GM19455 (cell line): ENCODE results near the gene CYB5R4.

Source experiments
- ATAC-seq: cut with Tn5 transposase; IDR thresholded peaks from one replicate; pipeline ENCODE4 v1.9.1; 2021; ENCODE audit not compliant: unreplicated experiment

The CYB5R4 gene

GRCh38 chr6:83976037-83976755 is 116.7 kb downstream of the CYB5R4 start:
- ATAC-seq: no peak

- no peak for ATAC-seq
Observed at GRCh38 chr6:83976871-83977270, 117.4 kb downstream of the CYB5R4 start.

GRCh38 chr6:83978324-83978734 is 118.8 kb downstream of the CYB5R4 start:
- ATAC-seq: no peak

GRCh38 chr6:83978997-83979396 is 119.5 kb downstream of the CYB5R4 start:
- no peak for ATAC-seq

- ATAC-seq: no peak
Observed at GRCh38 chr6:83984411-83984810, 124.9 kb downstream of the CYB5R4 start.

- ATAC-seq: no peak
Observed at GRCh38 chr6:83985308-83985713, 125.8 kb downstream of the CYB5R4 start.

GRCh38 chr6:83985715-83986114 is 126.2 kb downstream of the CYB5R4 start:
- ATAC-seq: no peak

- no peak for ATAC-seq
Observed at GRCh38 chr6:83998021-83998584, 138.6 kb downstream of the CYB5R4 start.

- no peak for ATAC-seq
Observed at GRCh38 chr6:84001119-84001518, 141.6 kb downstream of the CYB5R4 start.

- no peak for ATAC-seq
Observed at GRCh38 chr6:84002226-84002625, 142.7 kb downstream of the CYB5R4 start.

- no peak for ATAC-seq
Observed at GRCh38 chr6:84003131-84003530, 143.6 kb downstream of the CYB5R4 start.

GRCh38 chr6:84003654-84004053 is 144.2 kb downstream of the CYB5R4 start:
- no peak for ATAC-seq

- no peak for ATAC-seq
Observed at GRCh38 chr6:84007871-84008270, 148.4 kb downstream of the CYB5R4 start.

- no peak for ATAC-seq
Observed at GRCh38 chr6:84013354-84013753, 153.9 kb downstream of the CYB5R4 start.

- ATAC-seq: no peak
Observed at GRCh38 chr6:84013931-84014330, 154.4 kb downstream of the CYB5R4 start.

- ATAC-seq: no peak
Observed at GRCh38 chr6:84016029-84016428, 156.5 kb downstream of the CYB5R4 start.
